Trophoblast cell (in vitro differentiated cells and primary cell): ENCODE results near the gene MTG1.

Experiments
- DNase-seq, 2 donors: peaks; one replicate each; pipeline ENCODE4 v3.0.0-alpha.2; 2016
- H2AFZ ChIP-seq: 2 replicates; pipeline ENCODE4 v1.6.1; 2013; ENCODE audit warnings: low read length, moderate library complexity, mild to moderate bottlenecking; ENCODE audit not compliant: insufficient read depth, poor library complexity
- H2AK5ac ChIP-seq: 2 replicates; pipeline ENCODE4 v1.6.1; 2013; ENCODE audit warnings: mild to moderate bottlenecking, low read length
- H2BK120ac ChIP-seq: 2 replicates; pipeline ENCODE4 v1.6.1; 2013; ENCODE audit warnings: low read length, mild to moderate bottlenecking, moderate library complexity; ENCODE audit not compliant: insufficient read depth, poor library complexity
- H2BK12ac ChIP-seq: 2 replicates; pipeline ENCODE4 v1.6.1; 2013; ENCODE audit warnings: mild to moderate bottlenecking, low read length, moderate library complexity
- H2BK5ac ChIP-seq: 2 replicates; pipeline ENCODE4 v1.6.1; 2013; ENCODE audit warnings: low read length, low read depth, moderate library complexity, mild to moderate bottlenecking; ENCODE audit not compliant: poor library complexity
- H3K14ac ChIP-seq: 2 replicates; pipeline ENCODE4 v1.6.1; 2013; ENCODE audit warnings: mild to moderate bottlenecking, low read length
- H3K18ac ChIP-seq: 2 replicates; pipeline ENCODE4 v1.6.1; 2013; ENCODE audit warnings: mild to moderate bottlenecking, low read length
- H3K23ac ChIP-seq: 2 replicates; pipeline ENCODE4 v1.6.1; 2013; ENCODE audit warnings: low read length
- H3K27ac ChIP-seq: 2 replicates; pipeline ENCODE4 v1.5.1; 2013; ENCODE audit warnings: low read depth, mild to moderate bottlenecking, inconsistent platforms, low read length, moderate library complexity
- H3K27me3 ChIP-seq: 2 replicates; pipeline ENCODE4 v1.6.1; 2013; ENCODE audit warnings: inconsistent platforms, mild to moderate bottlenecking, low read length, moderate library complexity; ENCODE audit not compliant: insufficient read depth
- H3K36me3 ChIP-seq, 2 experiments: 1 replicate in 1 of 2; 2 replicates in 1 of 2; pipeline ENCODE4 v1.6.1; 2013; ENCODE audit warnings: low read length in 2 of 2, mild to moderate bottlenecking in 2 of 2, moderate library complexity in 1 of 2; ENCODE audit not compliant: insufficient read depth in 2 of 2, control insufficient read depth in 1 of 2
- H3K4ac ChIP-seq: 2 replicates; pipeline ENCODE4 v1.6.1; 2013; ENCODE audit warnings: low read depth, mild to moderate bottlenecking, low read length, moderate library complexity
- H3K4me1 ChIP-seq, 2 experiments: 1 replicate in 1 of 2; 2 replicates in 1 of 2; pipeline ENCODE4 v1.6.1; 2013; ENCODE audit warnings: low read length in 2 of 2, mild to moderate bottlenecking in 2 of 2, moderate library complexity in 1 of 2; ENCODE audit not compliant: insufficient read depth in 2 of 2, control insufficient read depth in 1 of 2
- H3K4me2 ChIP-seq: 2 replicates; pipeline ENCODE4 v1.6.1; 2013; ENCODE audit warnings: inconsistent platforms, mild to moderate bottlenecking, low read length, moderate library complexity
- H3K4me3 ChIP-seq: 2 replicates; pipeline ENCODE4 v1.5.1; 2013; ENCODE audit warnings: mild to moderate bottlenecking, low read depth, low read length, inconsistent platforms
- H3K79me1 ChIP-seq: one replicate; pipeline ENCODE4 v1.6.1; 2013; ENCODE audit warnings: low read length
- H3K79me2 ChIP-seq: 2 replicates; pipeline ENCODE4 v1.6.1; 2013; ENCODE audit warnings: low read length, mild to moderate bottlenecking; ENCODE audit not compliant: control insufficient read depth, insufficient read depth, poor library complexity
- H3K9ac ChIP-seq: 2 replicates; pipeline ENCODE4 v1.6.1; 2013; ENCODE audit warnings: mild to moderate bottlenecking, low read length
- H3K9me3 ChIP-seq: 2 replicates; pipeline ENCODE4 v1.6.1; 2013; ENCODE audit warnings: low read depth, mild to moderate bottlenecking, control low read depth, inconsistent platforms, low read length; ENCODE audit not compliant: insufficient read depth
- H4K12ac ChIP-seq: 2 replicates; pipeline ENCODE4 v1.6.1; 2013; ENCODE audit warnings: low read depth, mild to moderate bottlenecking, low read length, moderate library complexity
- H4K8ac ChIP-seq: 2 replicates; pipeline ENCODE4 v1.6.1; 2013; ENCODE audit warnings: low read depth, mild to moderate bottlenecking, low read length, moderate library complexity
- H4K91ac ChIP-seq: one replicate; pipeline ENCODE4 v1.6.1; 2013; ENCODE audit warnings: low read depth, mild to moderate bottlenecking, low read length, moderate library complexity
- WGBS: extraction: QIAGEN DNeasy Blood & Tissue Kit; methylation state at CpG from one replicate; pipeline ENCODE4 v1.1.7; 2013; ENCODE audit warnings: missing lambda C conversion rate; ENCODE audit not compliant: insufficient read length, insufficient coverage; ENCODE audit errors: extremely low coverage; 5-methylcytosine and 5-hydroxymethylcytosine counted together

The MTG1 gene

DNA sequence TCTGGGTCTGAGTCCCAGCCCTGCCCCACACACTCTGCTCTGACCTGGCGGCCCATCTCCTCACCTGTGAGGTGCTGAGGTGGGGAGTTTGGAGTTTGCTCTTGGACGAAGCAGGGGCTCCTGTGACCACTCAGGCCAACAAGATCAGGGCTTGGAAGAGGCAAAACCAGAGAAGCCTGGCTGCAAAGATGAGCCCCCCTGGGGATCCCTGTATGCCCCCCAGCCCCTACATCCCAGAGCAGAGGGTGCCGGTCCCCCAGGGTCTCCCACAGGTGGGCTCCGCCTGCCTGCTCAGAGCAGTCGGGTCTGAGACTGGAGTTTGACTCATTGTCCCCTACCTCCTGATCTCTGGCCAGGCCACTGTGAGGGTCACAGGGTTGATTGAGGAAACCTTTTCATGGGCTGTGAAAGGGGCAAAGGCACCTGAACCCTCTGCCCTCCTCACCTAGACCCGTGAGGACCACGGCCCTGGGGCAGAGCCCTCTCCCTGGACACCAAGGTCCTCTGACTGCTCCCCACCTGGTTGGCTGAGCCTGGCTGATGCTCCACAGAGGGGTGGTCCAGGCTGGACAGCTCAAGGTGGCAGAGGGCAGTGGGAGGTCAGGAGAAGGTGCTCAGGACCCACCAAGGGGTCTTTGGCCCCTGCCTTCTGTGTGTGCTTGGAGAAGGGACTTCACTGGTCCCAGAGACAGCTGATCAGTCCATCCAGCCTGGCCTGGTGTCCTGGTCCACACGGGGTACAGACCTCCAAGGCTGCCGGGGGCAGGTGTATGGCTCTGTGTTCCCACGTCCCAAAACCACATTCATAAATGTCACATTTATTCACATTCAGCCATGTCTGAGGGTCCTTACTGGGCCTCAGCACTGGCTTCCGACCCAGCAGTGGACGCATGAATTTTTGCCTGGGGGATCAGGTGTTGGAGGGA, 50.6 kb downstream of the MTG1 start:
- WGBS = no CpG with 5 or more reads among the region's 12 CpGs
- H3K79me2 ChIP-seq = no peaks in the 10 kb centered on the region
- no peaks in the 10 kb centered on the region for H3K36me3 ChIP-seq
- H2BK5ac ChIP-seq = no peak overlapping the region
- H4K12ac ChIP-seq = no peak overlapping the region
- H3K4ac ChIP-seq = no peak overlapping the region
- H3K27me3 ChIP-seq = no peaks in the 10 kb centered on the region
- peaks cover 70% of the 10 kb centered on the region for H3K9me3 ChIP-seq
- H4K8ac ChIP-seq = no peak overlapping the region
- H3K14ac ChIP-seq = no peak overlapping the region
- no peak overlapping the region for H3K9ac ChIP-seq
- H3K4me2 ChIP-seq = no peak overlapping the region
- H3K4me1 ChIP-seq = no peaks in the 10 kb centered on the region
- no peak overlapping the region for H2BK12ac ChIP-seq
- H3K18ac ChIP-seq = no peak overlapping the region
- no peak overlapping the region for H4K91ac ChIP-seq
- no peak overlapping the region for H2AK5ac ChIP-seq
- no peak overlapping the region for H2BK120ac ChIP-seq
- peak overlapping the region; percentile 32 for H3K4me3 ChIP-seq
- no peak overlapping the region for H3K23ac ChIP-seq
- DNase-seq = no peak
- H3K27ac ChIP-seq = no peak overlapping the region
- H2AFZ ChIP-seq = no peak overlapping the region
- H3K79me1 ChIP-seq = no peaks in the 10 kb centered on the region

DNA sequence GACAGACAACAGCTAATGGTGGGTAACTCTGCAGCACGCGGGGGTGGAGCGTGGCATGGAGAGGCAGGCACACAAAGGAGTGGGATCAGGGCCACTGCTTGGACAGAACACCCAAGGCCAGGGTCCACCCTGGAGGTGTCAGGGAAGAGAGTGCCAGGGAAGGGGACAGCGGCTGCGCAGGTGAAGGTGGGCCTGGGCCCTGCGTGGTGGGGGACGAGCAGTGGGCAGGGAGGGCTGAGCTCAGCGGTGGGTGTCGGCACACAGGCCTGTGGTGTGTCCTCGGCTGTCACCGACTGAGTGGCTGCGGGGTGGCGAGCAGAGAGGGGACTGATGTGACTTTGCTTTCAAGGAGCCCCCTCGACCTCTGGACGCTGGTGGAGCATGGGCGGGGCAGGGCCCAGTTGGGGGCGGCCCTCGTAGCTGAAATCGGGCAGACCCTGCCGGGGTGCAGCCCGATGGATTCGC, 51.3 kb downstream of the MTG1 start:
- Histone ChIP-seq H2AK5ac (no peak overlapping the region), H3K9ac (no peak overlapping the region), H2AFZ (no peak overlapping the region), H4K12ac (no peak overlapping the region), H3K36me3 (no peaks in the 10 kb centered on the region), H3K4ac (no peak overlapping the region), H3K4me2 (no peak overlapping the region), H2BK12ac (no peak overlapping the region), H3K14ac (no peak overlapping the region), H3K27ac (no peak overlapping the region), H3K18ac (no peak overlapping the region), H3K23ac (no peak overlapping the region), H4K91ac (no peak overlapping the region), H4K8ac (no peak overlapping the region), H3K27me3 (no peaks in the 10 kb centered on the region), H3K4me1 (no peaks in the 10 kb centered on the region), H2BK5ac (no peak overlapping the region), H2BK120ac (no peak overlapping the region), H3K9me3 (peaks cover 64% of the 10 kb centered on the region), H3K79me1 (no peaks in the 10 kb centered on the region), H3K4me3 (peak overlapping the region; percentile 32), H3K79me2 (no peaks in the 10 kb centered on the region)
- no CpG with 5 or more reads among the region's 22 CpGs for WGBS
- DNase-seq = no peak

DNA sequence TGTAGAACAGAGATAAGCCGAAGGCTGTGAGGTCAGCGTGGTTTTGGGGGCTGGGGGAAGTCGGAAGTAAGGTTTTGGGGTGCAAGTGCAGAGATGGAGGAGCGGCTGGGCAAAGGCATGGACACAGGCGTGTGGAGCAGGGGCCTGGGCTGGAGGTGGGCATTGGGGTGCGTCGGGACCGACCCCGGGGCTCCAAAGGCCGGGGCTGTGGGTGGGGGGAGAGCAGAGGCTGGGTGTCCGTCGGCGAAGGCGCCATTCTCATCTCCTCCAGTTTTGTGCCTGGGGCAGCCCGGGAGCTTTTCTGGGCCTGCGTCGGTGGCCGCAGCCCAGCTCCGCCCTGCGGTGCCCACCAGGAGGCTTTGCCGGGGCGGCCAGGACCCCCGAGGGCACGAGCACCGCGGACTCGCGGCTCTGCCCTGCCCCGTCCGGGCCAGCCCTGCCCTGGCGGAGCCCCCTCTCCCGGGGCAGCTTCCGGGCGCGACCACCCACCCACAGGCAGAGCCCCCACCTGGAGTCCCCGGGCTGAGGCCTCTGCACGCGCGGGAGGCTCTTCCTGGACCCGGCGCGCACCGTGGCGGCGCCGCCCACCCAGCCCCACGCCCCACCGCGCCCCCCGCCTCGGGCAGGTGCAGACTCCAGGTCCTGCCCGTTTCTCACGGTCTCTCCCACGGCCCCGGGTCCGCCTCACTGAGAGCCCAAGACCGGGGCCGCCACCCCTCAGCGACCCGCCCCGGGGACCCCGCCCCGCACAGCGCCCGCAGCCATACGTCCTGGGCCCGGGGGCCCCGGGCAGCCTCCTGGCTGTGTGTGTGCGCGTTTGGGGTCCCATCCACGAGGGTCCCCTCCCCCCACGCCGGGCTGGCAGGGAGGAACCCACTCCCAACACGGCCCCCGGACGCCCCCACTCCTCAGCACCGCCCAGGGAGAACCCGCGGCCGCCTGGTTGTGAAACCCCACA, 52.1 kb downstream of the MTG1 start:
- Histone ChIP-seq H3K79me2 (no peaks in the 10 kb centered on the region), H4K8ac (no peak overlapping the region), H2BK5ac (no peak overlapping the region), H3K14ac (no peak overlapping the region), H4K91ac (no peak overlapping the region), H3K4me2 (no peak overlapping the region), H3K79me1 (no peaks in the 10 kb centered on the region), H3K36me3 (no peaks in the 10 kb centered on the region), H4K12ac (no peak overlapping the region), H3K4ac (no peak overlapping the region), H2BK12ac (no peak overlapping the region), H3K27ac (no peak overlapping the region), H3K9ac (no peak overlapping the region), H2BK120ac (no peak overlapping the region), H2AFZ (no peak overlapping the region), H2AK5ac (no peak overlapping the region), H3K4me1 (no peaks in the 10 kb centered on the region), H3K9me3 (peaks cover 56% of the 10 kb centered on the region), H3K4me3 (no peak overlapping the region), H3K27me3 (no peaks in the 10 kb centered on the region), H3K23ac (no peak overlapping the region), H3K18ac (no peak overlapping the region)
- WGBS = no CpG with 5 or more reads among the region's 80 CpGs
- no peak for DNase-seq

DNA sequence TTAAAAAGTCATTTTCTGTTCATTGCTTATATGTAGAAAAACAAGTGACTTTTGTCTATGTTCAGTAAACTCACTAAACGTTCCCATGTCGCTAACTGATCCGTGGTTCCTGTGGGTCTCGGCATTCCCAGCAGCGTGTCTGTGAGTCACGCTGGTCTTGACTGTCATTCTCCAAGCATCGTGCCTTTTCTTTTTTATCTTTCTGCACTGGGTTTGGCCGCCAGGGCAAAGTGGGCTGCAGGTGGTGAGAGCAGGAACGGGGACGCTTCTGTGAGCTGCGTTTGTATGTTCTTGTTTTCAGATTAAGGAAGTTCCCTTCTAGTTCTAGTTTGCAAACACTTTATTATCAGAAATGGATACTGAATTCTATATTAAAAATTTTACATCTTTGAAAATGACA, 53.0 kb downstream of the MTG1 start:
- Histone ChIP-seq H3K18ac (no peak overlapping the region), H3K14ac (no peak overlapping the region), H3K4me3 (no peak overlapping the region), H2BK120ac (no peak overlapping the region), H3K4ac (no peak overlapping the region), H3K4me2 (no peak overlapping the region), H3K79me2 (no peaks in the 10 kb centered on the region), H3K23ac (no peak overlapping the region), H3K79me1 (no peaks in the 10 kb centered on the region), H3K36me3 (no peaks in the 10 kb centered on the region), H3K4me1 (no peaks in the 10 kb centered on the region), H3K27me3 (no peaks in the 10 kb centered on the region), H4K8ac (no peak overlapping the region), H4K91ac (no peak overlapping the region), H2AK5ac (no peak overlapping the region), H4K12ac (no peak overlapping the region), H3K27ac (no peak overlapping the region), H3K9me3 (peaks cover 51% of the 10 kb centered on the region), H3K9ac (no peak overlapping the region), H2AFZ (no peak overlapping the region), H2BK12ac (no peak overlapping the region), H2BK5ac (no peak overlapping the region)
- no CpG with 5 or more reads among the region's 11 CpGs for WGBS
- no peak for DNase-seq
